HG03460 (cell line): ENCODE measurements around the gene ZNF445.
"Not testable (repeated sequence)": the region's sequence is repeated elsewhere in the genome, so short reads cannot be mapped to it uniquely, and the experiment has no call there.

Experiments
- ATAC-seq: cut with Tn5 transposase; IDR thresholded peaks from one replicate; pipeline ENCODE4 v1.9.1; 2021; ENCODE audit not compliant: unreplicated experiment

Gene ZNF445

GRCh38 chr3:44476963-44477311 is 533 bp downstream of the ZNF445 start:
- peak; percentile 9 for ATAC-seq

- no peak for ATAC-seq
Observed at GRCh38 chr3:44476181-44476611, 1.3 kb downstream of the ZNF445 start.

GRCh38 chr3:44474886-44475285 is 2.6 kb downstream of the ZNF445 start:
- not testable (repeated sequence) for ATAC-seq

- ATAC-seq, result no peak
Observed at GRCh38 chr3:44470430-44470829, 7.0 kb downstream of the ZNF445 start.

- no peak for ATAC-seq
Observed at GRCh38 chr3:44469914-44470313, 7.6 kb downstream of the ZNF445 start.

GRCh38 chr3:44468572-44469520 is 8.6 kb downstream of the ZNF445 start:
- no peak for ATAC-seq

- not testable (repeated sequence) for ATAC-seq
Observed at GRCh38 chr3:44468099-44468537, 9.4 kb downstream of the ZNF445 start.

- ATAC-seq, result no peak
Observed at GRCh38 chr3:44467241-44467640, 10.2 kb downstream of the ZNF445 start.

GRCh38 chr3:44464920-44465319 is 12.6 kb downstream of the ZNF445 start:
- not testable (repeated sequence) for ATAC-seq

- no peak for ATAC-seq
Observed at GRCh38 chr3:44464509-44464908, 13.0 kb downstream of the ZNF445 start.

- not testable (repeated sequence) for ATAC-seq
Observed at GRCh38 chr3:44460050-44460449, 17.4 kb downstream of the ZNF445 start.

- ATAC-seq, result no peak
Observed at GRCh38 chr3:44455318-44455717, 22.2 kb downstream of the ZNF445 start.

- ATAC-seq, result no peak
Observed at GRCh38 chr3:44454258-44454657, 23.2 kb downstream of the ZNF445 start.

- no peak for ATAC-seq
Observed at GRCh38 chr3:44451441-44451840, 26.0 kb downstream of the ZNF445 start.

- no peak for ATAC-seq
Observed at GRCh38 chr3:44446929-44447328, 30.5 kb downstream of the ZNF445 start.

GRCh38 chr3:44445786-44446185 is 31.7 kb downstream of the ZNF445 start:
- no peak for ATAC-seq

- ATAC-seq, result no peak
Observed at GRCh38 chr3:44444896-44445691, 32.4 kb downstream of the ZNF445 start.

GRCh38 chr3:44444437-44444836 is 33.0 kb downstream of the ZNF445 start:
- ATAC-seq, result no peak

- no peak for ATAC-seq
Observed at GRCh38 chr3:44442596-44443309, 34.7 kb downstream of the ZNF445 start.

GRCh38 chr3:44439499-44440295 is 37.8 kb downstream of the ZNF445 start:
- peak; percentile 94 for ATAC-seq
